Mesenteric fat pad (tissue), 1 donor: ENCODE results near the gene CYP2C9. TPM values are rescaled to one million over a fixed set of nuclear protein-coding genes. Genes with fewer than 3 reads are reported as not detected.

Source experiments
- DNase-seq: peaks from one replicate; pipeline ENCODE4 v3.0.0-alpha.2; 2020; ENCODE audit warnings: low spot score
- total RNA-seq: library from RNA; stranded (reverse); fragmentation: NEBNext Ultra II Directional; extraction: Animal tissue kit (Norgen Biotek cat#: 25700); gene quantifications from one replicate; pipeline ENCODE4 v1.2.1, GENCODE V29; 2021
- donor health status: DM: yes; HTN: yes; CAD: no.

CYP2C9 gene
- total RNA-seq, 1 donor from 2014 or later: 0.51 TPM

DNA sequence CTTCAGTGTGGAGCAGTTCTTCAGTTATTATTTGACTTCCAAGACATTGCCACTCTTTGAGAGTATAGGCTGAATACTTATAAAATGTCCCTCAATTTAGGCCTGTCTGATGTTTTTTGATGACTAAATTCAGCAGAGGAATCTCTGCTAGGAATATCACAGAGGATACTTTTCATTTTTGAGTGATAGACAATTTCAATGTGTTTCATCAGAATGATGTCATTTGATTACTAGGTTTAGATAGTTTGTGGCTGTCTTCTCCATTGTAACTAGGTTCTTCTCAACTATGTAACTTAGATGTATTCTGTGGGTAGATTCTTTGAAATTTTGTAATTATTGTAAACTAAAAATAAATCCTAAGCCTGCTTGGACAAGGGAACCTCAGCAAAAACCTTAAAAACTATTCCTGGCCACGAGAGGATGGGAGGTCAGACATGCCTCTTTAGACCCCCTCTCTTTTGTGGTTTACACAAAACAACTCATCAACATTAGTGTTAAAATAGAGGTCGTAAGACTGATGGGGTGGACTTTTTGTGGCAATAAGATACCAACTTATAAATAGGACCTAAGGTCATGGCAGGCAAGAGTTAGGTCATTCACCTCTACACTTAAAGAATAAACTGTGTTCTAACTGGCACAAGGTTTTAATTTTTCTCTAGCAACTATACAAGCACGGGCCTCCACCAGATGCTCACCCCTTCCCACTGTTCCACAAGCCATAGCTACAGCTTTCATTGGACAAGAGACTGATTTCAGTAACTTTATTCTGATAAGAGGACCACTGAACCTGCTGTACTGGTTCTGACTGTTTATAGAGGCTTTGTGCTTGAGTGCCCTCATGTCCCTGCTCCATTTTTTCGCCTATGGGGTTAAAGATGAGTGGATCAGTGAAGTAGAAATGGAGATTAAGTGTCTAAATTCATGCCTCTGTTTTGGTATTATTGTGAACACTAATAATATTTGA is 97.2 kb downstream of the CYP2C9 start:
- DNase-seq: no peak

- no peak for DNase-seq
These were observed 100.8 kb downstream of the CYP2C9 start for GRCh38 chr10:95039281-95039680.

Other genes starting within 250 kb of the CYP2C9 start
- gene CYP2C19, start 176.0 kb upstream of the CYP2C9 start, total RNA-seq: 0.19 TPM
- 0.90 TPM for gene CYP2C8, start 130.8 kb downstream of the CYP2C9 start, total RNA-seq